Medulla oblongata (tissue), 1 donor: Measurements from ENCODE around the gene NECAB2.

Source experiments
- DNase-seq: peaks from one replicate; pipeline ENCODE4 v3.0.0-alpha.2; 2015; ENCODE audit errors: extremely low spot score

The NECAB2 gene

DNA sequence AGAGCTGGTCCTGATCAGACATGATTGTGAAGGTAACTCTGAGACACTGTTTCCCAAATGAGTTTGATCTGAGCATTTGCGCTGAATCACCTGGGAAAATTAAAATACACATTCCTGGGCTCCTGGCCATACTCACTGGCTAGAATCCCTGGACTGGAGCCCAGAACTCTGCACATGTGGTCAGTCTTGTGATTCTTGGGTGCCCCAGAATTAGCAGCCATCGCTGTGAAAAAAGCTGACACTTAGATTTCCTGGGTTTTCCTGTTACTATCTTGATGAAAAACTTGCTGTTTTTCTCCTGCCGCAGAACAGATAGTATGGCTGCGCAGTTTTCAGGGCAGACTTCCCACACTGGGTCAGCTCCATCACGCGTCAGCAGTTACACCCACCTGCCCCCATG lies 24.6 kb downstream of the NECAB2 start:
- DNase-seq = peak; percentile 75

DNA sequence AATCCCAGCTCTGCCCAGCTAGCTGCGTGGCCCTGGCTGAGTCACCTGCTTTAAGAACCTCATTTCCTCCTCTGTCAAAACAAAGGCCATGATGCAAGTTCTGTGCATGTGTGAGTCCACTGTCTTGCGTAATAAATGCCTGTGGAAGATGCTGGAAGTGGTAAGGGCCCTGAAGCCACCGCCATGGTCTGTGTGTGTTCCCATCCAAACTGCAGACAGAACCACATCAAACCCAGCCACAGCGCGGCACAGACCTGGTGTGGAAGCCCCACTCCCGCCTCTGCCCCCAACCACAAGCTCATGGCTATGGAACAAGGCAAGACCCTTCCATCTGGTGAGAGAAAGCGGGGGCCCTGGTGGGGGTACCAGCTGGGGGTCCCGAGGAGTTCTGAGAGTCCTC lies 26.0 kb downstream of the NECAB2 start:
- peak; percentile 20 for DNase-seq

GRCh38 chr16:83994703-83995102 lies 26.7 kb downstream of the NECAB2 start:
- no peak for DNase-seq

DNA sequence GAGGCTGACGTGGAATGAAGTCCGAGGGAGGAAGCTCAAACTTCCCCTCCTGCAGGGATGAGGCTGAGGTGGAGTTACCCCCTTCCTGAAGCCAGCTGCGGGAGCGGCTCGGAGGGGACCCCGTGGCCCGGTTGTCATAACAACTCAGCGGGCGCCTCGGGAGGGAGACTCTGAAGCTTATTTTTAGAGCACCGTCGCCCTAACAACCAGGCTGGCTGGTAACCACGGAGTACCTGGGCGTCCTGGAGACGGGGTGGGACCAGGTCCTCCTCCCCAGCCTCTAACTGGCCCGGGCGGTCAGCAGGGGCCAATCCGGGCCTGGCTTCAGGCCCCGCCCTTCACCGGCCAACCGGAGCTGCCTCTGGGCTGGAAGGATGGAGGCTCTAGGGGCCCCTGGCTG lies 27.7 kb downstream of the NECAB2 start:
- DNase-seq = peak; percentile 29

DNA sequence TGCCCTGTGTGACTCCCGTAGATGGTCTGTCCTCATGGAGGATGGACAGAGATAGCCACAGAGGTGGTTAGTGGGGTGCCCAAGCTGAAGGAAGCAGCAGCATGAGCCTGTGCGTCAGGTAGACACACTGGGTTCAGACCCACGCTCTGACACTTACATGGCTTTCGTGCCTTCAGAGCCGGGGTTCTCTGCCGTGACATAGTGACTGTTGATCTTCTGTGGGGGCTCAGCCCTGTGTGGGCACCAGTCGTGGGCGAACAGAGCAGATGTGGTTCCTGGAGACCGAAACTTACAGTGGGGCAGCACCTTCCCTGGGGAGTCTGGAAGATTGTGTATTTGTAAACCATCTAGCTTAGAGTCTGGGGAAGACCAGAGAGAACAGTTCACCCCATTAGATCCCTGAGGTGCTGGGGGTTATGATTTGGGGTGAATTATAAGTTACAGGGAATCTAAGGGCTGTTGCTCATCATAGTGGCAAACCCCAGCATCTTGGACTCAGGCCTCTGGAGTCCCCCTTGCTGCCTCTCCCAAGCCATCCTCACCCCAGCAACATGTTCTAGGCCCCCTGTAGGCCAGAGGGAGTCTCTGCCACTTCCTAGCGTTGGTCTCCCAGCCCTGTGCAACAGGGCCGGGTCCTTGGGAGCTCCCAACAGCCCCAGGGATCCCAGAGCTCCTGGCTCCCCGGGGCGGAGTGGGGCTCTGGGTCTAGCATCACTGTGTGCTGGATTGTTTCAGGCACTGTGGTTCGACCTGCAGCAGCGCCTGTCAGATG lies 28.6 kb downstream of the NECAB2 start:
- no peak for DNase-seq

DNA sequence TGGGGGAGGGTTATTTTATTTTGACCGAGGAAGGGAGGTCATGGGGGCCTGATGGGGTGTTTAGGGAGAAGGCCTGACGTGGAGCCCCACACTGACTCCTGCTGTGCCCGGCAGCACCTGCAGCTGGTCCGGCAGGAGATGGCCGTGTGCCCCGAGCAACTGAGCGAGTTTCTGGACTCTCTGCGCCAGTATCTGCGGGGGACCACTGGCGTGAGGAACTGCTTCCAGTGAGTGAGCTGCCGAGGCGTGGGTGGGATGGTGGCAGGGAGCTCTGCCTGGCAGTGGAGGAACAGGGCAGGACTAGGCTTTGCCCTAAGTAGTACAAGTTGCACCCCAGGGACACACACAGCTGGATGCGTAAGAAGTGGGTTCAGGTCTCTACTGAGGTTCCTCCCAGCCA lies 30.0 kb downstream of the NECAB2 start:
- DNase-seq = no peak

DNA sequence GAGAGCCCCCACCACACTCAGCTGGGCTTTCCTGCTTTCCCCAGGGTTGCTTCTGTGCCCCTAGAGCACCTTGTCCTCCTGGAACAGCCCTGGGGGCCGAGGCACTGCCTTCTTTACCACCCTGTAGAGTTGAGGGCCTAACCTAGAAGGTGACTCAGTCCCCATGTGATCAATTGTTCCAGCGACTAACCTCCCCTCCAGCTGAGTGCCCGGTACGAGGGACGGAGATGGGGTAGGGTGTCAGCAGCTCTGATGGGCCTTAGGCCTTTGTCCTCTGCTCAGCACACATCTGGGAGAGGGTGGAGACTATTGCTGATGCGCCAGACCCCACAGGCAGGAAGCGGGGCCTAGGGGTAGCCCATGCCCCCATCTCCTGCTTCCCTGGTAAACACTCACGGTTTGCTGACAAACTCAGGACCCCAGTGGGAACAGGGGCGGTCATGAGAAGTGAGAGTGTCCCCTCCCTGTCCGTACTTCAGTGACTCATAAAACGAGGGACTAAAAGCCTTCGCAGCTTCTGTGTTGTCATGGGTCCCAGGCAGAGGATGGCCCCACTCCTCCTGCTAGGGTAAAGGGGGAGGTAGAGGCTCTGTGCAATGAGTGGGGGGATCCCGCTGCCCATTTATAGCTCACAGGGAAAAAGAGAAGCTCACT lies 33.1 kb downstream of the NECAB2 start:
- DNase-seq = no peak

GRCh38 chr16:84001726-84002125 lies 33.7 kb downstream of the NECAB2 start:
- no peak for DNase-seq

GRCh38 chr16:84003038-84003437 lies 35.0 kb downstream of the NECAB2 start:
- DNase-seq = no peak

GRCh38 chr16:84004442-84004841 lies 36.4 kb downstream of the NECAB2 start:
- DNase-seq = no peak

- no peak for DNase-seq
Observed at GRCh38 chr16:84005391-84005790, 37.3 kb downstream of the NECAB2 start.

DNA sequence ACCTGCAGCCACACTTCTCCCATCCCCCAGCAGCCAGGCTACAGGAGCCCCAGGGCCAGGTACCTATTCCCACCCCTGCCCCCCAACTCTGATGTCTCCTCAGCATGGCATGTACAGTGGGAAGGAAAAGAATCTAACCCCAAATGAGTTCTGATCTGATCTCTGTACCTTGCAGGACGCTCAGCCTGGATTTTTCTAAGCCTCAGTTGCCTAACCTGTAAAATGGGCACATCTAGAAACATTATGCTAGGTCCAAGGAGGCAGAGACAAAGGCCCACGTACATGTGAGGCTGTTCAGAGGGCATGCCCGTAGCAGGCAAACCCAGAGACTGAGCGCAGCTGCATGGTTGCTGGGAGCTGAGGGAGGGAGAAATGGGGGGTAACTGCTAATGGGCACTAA lies 39.5 kb downstream of the NECAB2 start:
- no peak for DNase-seq

- no peak for DNase-seq
Observed at GRCh38 chr16:84007965-84008364, 39.9 kb downstream of the NECAB2 start.

DNA sequence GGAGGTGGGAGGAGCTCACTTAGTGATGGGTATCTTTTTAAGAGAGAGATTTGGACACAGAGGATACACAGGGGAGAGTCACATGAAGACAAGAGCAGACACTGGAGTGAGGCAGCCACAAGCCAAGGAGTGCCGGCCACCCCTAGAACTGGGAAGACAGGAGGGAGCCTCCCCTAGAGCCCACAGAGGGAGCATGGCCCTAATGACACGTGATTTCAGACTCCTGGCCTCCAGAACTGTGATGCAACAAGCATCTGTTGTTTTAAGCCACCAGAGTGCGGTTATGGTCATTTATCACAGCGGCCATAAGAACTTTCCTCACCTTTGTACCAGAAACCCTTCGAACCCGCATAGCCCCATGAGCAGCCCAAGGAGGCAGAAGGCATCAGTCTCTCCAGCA lies 41.2 kb downstream of the NECAB2 start:
- DNase-seq = no peak

DNA sequence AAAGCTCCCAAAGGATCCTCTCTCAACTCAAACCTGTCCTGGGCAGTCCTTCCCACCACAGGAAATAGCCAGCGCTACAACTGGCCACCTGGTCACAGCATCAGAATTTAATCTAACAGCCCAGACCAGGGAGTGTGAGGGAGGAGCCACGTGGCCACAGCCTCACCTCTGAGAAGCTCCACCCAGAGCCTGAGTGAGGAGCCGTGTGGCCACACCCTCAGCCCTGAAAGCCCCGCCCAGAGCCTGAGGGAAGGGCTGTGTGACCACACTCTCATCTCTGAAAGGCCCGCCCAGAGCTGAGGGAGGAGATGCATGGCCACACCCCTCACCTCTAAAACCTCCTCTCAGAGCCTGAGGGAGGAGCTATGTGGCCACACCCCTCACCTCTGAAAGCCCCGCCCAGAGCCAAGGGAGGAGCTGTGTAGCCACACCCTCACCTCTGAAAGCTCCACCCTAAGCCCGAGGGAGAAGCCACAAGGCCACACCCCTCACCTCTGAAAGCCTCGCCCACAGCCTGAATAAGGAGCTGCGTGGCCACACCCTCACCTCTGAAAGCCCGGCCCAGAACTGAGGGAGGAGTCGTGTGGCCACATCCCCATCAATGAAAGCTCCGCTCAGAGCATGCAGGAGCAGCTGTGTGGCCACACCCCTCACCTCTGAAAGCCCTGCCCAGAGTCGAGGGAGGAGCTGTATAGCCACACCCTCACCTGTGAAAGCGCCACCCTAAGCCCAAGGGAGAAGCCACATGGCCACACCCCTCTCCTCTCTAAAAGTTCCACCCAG lies 45.9 kb downstream of the NECAB2 start:
- no peak for DNase-seq

GRCh38 chr16:84014570-84015327 lies 46.7 kb downstream of the NECAB2 start:
- DNase-seq = no peak

GRCh38 chr16:84015399-84015798 lies 47.4 kb downstream of the NECAB2 start:
- no peak for DNase-seq

GRCh38 chr16:84016477-84016876 lies 48.4 kb downstream of the NECAB2 start:
- no peak for DNase-seq

- no peak for DNase-seq
Observed at GRCh38 chr16:84018710-84019109, 50.7 kb downstream of the NECAB2 start.

DNA sequence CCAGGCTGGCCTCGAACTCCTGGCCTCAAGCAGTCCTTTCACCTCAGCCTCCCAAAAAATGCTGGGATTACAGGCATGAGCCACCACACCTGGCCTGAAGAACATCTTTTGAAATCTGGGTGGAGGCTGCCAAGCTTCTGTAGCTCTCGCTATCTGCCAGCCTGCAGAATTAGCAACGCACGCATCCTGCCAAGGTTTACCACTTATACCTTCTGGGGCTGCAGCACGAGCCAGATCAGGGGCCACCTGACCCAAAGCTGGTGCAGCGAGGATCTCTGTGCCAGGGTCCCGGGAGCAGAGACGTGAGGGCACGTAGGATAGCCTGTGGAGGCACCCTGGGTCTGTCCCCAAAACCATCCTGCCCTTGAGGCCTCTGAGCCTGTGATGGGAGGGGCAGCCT lies 52.3 kb downstream of the NECAB2 start:
- no peak for DNase-seq

- DNase-seq = no peak
Observed at GRCh38 chr16:84021488-84021887, 53.4 kb downstream of the NECAB2 start.

- no peak for DNase-seq
Observed at GRCh38 chr16:84022644-84023043, 54.6 kb downstream of the NECAB2 start.
